ENCODE results near the gene DPH1.
"Not testable (repeated sequence)": the region's sequence is repeated elsewhere in the genome, so short reads cannot be mapped to it uniquely, and the experiment has no call there.

Gene DPH1

DNA sequence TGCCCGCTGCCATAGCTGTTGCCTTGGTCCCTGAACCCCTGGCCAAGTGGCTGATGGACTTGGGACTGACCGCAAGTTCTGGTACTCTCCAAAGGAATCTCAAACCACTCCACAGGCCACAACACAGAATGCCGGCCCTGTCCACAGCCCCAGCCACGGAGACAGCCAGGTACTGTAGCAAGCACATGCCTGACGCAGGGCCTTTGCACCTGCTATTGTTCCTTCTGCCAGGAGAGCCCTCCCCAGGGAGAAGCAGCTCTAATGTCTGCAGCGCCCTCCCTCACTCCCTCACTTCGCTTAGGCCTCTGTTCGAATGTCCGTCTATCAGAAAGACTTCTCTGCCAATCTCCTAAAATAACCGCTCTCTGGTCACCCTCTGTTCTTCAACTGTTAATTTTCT is 20.2 kb upstream of the DPH1 start:
- DNase-seq (ENCODE audit: low read depth): no peak
- TF ChIP-seq, protein P1, sequence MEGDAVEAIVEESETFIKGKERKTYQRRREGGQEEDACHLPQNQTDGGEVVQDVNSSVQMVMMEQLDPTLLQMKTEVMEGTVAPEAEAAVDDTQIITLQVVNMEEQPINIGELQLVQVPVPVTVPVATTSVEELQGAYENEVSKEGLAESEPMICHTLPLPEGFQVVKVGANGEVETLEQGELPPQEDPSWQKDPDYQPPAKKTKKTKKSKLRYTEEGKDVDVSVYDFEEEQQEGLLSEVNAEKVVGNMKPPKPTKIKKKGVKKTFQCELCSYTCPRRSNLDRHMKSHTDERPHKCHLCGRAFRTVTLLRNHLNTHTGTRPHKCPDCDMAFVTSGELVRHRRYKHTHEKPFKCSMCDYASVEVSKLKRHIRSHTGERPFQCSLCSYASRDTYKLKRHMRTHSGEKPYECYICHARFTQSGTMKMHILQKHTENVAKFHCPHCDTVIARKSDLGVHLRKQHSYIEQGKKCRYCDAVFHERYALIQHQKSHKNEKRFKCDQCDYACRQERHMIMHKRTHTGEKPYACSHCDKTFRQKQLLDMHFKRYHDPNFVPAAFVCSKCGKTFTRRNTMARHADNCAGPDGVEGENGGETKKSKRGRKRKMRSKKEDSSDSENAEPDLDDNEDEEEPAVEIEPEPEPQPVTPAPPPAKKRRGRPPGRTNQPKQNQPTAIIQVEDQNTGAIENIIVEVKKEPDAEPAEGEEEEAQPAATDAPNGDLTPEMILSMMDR (IDR thresholded peaks at IDR 0.05; ENCODE audit: low read length, missing control alignments): no peak
- no peak overlapping the region for H3K4me3 ChIP-seq (replicated peaks; ENCODE audit: low read depth, low read length)

DNA sequence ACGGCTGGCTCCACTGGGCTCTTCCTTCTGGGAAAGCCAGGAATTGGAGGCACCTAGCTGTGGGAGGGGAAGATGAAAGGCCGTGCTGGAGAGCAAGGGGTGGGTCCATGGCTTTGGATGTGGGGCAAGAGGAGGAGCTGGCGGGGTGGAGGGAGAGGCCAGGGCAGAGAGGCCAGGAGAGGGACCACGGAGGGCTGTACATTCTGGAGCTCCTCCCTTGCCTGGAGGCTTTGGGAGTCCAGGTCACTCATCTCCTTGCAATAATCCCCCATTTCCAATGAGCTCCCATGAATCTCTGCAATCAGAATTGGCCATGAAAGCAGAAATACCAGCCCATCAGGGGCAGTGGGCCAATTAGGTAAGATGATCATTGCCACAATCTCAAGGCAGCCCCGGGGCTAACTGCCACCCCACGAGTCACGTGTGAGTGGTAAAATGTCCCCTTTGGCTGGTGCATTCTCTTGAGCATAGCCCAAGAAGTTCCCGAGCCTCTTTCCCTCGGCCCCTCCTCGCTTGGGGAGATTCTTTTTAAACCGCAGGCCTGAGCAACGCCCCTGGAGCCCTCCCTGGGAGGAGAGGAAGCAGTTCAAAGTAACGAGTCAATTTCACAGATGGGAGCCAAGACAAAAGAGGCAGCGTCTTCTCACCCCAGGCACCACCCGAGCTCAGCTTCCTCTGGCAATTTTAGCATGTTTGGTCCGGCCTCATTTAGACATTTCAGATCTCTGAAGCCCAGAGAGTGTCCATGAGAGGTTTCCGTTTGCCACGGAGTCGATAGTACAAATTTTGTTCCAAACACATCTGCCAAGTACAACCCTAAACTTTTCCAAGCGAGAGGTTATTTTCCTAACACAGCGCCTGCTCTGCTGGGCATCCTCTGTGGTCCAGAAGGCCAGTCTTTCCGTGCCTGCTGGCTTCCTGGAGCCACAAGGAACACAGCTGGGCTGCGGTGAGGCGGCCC is 18.3 kb upstream of the DPH1 start:
- TF ChIP-seq, protein P1 (IDR thresholded peaks at IDR 0.05; ENCODE audit: low read length, missing control alignments): no peak
- no peak overlapping the region for H3K4me3 ChIP-seq (replicated peaks; ENCODE audit: low read depth, low read length)
- no peak for DNase-seq (ENCODE audit: low read depth)

DNA sequence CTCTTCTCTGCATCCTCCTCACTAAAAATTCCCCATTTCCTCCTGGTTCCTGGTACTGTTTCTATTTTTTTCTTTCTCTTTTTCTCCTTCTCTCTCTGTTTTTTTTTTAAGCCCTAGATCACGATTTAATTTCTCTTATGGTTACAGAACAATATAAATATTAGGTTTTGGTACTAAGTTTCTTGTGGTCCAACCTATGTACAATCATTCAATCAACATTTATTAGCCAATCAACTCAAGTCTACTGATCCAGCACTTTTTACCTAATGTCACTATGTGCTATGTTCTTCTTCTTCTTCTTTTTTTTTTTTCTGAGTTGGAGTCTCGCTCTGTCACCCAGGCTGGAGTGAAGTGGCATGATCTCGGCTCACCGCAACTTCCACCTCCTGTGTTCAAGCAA is 17.5 kb upstream of the DPH1 start:
- TF ChIP-seq, protein P1 (IDR thresholded peaks at IDR 0.05; ENCODE audit: low read length, missing control alignments): no peak
- H3K4me3 ChIP-seq (replicated peaks; ENCODE audit: low read depth, low read length): no peak overlapping the region
- no peak for DNase-seq (ENCODE audit: low read depth)

DNA sequence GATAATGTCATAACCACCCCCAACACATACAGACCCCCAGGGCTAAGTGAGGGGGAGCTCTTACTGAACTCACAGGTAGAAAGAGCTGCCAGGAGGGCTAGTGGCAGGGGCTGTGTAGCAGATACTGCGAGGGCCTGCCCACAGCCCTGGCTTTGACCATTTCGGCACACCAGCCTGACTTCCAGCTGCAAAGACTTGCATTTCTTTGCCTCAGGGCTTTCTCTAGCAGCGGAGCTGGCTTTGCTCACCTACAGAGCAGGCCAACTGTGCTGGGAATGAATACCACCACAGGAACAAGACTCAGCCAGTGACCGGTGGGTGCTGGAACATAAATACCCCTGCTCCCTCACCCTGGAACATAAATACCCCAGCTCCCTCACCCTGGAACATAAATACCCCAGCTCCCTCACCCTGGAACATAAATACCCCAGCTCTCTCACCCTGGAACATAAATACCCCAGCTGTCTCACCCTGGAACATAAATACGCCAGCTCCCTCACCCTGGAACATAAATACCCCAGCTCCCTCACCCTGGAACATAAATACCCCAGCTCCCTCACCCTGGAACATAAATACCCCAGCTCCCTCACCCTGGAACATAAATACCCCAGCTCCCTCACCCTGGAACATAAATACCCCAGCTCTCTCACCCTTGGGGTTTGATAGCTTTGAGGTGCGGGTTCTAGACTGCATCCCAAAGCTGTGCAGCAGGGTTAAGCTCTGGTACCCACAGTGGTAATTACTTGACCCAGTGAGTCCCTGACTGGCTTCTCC is 16.5 kb upstream of the DPH1 start:
- not testable (repeated sequence) for H3K4me3 ChIP-seq (replicated peaks; ENCODE audit: low read depth, low read length); DNase-seq (ENCODE audit: low read depth)

DNA sequence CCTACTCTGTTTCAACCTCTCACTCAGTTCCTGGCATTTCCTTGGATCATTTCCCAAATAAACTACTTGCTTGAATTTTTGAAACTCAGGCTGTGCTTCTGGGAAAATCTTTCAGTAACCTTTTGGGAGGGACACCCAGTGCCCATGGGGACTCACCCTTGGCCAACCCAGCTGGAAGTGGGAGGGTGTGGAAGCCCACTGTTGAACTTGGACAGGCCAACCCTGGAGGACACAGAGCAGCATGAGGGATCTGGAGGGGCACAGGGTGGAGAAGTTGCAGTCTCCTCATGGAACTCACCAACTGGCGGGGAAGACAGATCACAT is 16.0 kb upstream of the DPH1 start:
- H3K4me3 ChIP-seq (replicated peaks; ENCODE audit: low read depth, low read length): no peak overlapping the region
- no peak for DNase-seq (ENCODE audit: low read depth)
- TF ChIP-seq, protein P1 (IDR thresholded peaks at IDR 0.05; ENCODE audit: low read length, missing control alignments): no peak

DNA sequence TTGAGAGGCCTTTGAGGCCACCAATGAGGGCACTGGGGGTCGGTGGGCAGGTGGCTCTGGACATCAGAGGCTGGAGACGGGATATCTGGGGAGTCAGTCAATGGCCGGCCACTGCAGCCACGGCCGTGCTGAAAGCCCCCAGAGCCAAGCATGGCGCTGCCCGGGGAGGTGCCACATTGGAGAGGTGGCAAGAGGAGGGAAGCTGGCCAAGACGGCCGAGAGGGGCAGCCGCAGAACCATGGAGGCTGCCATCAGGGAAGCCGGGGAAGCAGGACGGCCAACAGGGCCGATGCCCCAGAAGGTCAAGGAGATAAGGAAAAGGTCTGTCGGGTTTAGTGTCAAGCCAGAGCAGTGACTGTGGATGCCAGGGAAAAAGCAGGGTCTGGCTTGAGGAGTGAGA is 14.6 kb upstream of the DPH1 start:
- H3K4me3 ChIP-seq (replicated peaks; ENCODE audit: low read depth, low read length): no peak overlapping the region
- TF ChIP-seq, protein P1 (IDR thresholded peaks at IDR 0.05; ENCODE audit: low read length, missing control alignments): no peak
- no peak for DNase-seq (ENCODE audit: low read depth)

DNA sequence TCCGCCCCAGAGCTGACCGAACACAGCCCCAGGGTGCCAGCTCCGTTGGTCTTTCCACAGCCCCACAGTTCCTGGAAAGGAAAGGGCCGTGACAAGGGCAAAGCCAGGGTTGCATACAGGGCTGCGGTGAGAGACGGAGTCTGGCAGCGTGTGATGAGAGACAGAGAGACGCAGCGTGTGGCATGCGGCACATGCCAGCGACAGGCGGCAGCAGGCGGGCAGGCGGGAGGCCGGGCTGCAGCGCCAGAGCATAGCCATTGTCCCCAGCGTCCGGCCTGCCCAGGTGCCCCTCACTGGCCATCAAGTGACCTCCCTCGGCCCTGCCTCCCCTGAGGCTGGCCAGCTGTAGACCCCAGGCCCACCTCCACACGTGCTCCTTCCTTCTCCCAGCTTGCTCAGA is 13.5 kb upstream of the DPH1 start:
- H3K4me3 ChIP-seq (replicated peaks; ENCODE audit: low read depth, low read length): no peak overlapping the region
- TF ChIP-seq, protein P1 (IDR thresholded peaks at IDR 0.05; ENCODE audit: low read length, missing control alignments): no peak
- DNase-seq (ENCODE audit: low read depth): no peak

All from fibroblast of pulmonary artery (primary cell).